OCI-LY3 (cell line): ENCODE data around the gene PIMREG.

Experiments
- CTCF ChIP-seq: fragments of 200-600, 300-600 bp; sonication (generic); IDR thresholded peaks from 2 replicates; pipeline ENCODE4 v1.5.1; 2014; ENCODE audit warnings: antibody characterized with exemption, low read length, low read depth
- EZH2phosphoT487 ChIP-seq: fragments of 200-600 bp; shearing (Covaris generic); IDR thresholded peaks from 2 replicates; pipeline ENCODE4 v1.6.1; 2018; ENCODE audit warnings: antibody characterized with exemption, mixed run types, low read depth

GRCh38 chr17:6497496-6498221 is 53.4 kb downstream of the PIMREG start:
- no peak for TF ChIP-seq CTCF
- TF ChIP-seq EZH2phosphoT487, result no peak
